RPMI8226 (cell line): ENCODE data around the gene CYP19A1.

Source experiments
- DNase-seq: peaks from one replicate; pipeline ENCODE4 v3.0.0-alpha.2; 2015

CYP19A1 gene

DNA sequence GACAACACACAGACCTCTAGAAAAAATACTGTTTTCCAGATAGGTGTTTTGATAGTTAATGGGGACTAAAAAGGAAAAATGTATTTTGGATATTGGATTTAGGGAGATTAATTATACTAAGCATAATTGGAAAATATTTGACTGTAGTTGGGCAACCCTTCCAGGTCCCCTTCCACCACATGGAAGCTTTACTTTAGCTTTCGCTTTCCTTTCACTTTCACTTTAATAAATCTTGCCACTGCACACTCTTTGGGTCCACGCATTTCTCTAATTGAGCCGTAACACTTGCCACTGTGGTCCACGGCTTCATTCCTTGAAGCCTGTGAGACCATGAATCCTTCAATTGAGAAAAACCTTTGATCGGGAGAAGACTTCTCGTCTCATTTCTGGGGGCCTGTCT lies 18.6 kb upstream of the CYP19A1 start:
- DNase-seq = peak; percentile 37

DNA sequence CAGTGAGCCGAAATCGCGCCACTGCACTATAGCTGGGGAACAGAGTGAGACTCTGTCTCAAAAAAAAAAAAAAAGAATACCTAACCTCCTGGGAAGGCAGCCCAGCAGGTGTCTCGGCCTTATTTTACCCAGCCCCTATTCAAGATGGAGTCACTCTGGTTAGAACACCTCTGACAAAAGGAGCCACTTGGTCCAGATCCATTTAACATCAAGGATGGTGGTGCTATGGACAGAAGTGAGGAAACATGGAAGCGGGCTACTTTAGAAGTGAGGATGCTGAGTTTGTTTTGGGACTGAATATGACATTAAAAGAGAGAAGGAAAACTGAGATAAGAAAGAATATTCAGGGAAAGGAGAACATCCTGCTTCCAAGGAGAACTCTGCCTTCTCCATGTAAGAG lies 17.8 kb upstream of the CYP19A1 start:
- no peak for DNase-seq

DNA sequence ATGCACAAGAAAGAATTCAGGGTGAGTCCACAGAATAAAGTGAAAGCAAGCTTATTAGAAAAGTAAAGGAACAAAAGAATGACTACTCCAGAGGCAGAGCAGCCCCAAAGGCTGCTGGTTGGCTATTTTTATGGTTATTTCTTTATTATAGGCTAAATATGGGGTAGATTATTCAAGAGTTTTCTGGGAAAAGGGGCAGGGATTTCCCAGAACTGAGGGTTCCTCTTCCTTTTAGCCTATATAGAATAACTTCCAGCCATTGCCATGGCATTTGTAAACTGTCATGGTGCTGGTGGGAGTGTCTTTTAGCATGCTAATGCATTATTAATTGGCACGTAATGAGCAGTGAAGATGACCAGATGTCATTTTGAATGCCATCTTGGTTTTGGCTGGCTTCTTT lies 16.7 kb upstream of the CYP19A1 start:
- DNase-seq = no peak

DNA sequence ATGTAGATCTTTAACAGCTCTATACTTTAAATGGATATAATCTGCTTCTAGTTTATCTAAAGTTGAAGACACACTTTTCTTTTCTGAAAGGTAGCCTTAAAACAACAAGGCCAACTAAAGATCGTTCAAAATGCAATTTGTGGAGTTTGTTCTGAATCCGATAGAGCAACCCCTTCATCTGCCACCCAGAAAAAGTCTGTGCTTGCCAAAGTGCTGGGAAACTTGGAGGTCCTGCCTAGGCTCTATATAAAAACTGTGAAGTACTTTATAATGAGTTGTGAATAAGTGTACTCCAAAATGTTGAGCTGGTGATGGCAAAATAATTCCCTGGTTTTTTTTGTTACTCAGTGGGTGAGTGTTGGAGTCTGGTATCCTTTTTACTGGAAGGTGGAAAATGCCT lies 15.6 kb upstream of the CYP19A1 start:
- DNase-seq = no peak

DNA sequence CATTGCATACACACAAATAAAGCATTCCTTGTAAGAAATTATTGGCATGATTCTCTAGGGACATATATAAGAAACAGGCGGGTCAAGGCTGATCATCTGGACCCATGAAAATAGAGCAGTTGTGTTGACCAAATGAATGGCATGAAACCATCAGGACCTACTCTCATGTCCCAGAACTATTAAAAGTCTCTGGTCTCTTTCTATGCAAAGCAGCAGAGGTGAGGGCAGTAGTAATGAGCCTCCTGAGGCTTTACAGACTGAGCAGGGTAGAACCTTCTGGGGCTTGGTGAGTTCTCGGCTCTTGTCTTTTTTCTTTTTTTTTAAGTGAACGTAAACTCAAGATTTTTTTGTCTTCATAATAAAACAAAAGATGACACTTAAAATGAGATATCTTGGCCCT lies 12.3 kb upstream of the CYP19A1 start:
- DNase-seq = no peak

DNA sequence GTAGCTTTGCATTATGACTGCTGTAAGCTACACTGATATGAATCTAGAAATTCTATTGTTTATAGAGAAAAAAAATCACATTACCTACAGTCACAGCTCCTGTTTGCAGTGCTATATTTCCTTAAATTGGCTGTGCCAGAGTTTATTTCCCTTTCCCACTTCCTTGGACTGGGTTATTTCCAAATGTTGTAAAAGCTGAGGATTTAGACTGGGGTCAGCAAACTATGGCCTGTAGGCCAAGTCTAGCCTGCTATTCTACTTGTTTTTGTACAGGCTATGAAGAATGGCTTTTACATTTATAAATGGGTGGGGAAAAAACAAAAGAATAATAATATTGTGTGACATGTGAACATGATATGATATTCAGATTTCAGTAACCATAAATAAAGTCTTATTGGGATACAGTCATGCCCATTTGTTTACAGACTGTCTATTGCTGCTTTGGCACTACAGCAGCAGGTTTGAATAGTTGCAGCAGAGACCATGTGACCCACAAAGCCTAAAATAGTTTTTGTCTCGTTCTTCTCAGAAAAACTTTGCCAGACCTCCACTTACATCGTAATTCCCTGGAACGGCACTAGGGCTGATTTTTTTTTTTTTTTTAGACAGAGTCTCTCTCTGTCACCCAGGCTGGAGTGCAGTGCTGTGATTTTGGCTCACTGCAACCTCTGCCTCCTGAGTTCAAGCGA lies 10.9 kb upstream of the CYP19A1 start:
- no peak for DNase-seq

DNA sequence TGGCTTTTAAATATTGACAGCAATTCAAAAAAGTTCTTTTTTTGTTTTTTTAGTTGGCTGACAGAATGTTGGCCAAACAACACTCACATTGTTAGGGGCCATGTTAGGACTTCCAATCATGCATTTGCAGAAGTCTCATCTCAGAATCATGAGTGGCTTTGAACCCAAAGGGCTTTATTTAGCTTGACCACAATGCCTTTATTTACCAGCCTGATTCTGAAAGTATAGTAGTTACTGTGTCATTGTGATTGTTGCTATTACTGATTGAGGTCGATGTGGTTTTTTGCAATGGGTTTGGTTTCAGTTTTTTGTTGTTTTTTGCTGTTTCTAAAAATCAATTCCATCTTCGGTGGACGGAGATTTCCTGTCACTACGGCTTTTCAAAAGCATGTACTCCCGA lies 10.3 kb upstream of the CYP19A1 start:
- DNase-seq = no peak

DNA sequence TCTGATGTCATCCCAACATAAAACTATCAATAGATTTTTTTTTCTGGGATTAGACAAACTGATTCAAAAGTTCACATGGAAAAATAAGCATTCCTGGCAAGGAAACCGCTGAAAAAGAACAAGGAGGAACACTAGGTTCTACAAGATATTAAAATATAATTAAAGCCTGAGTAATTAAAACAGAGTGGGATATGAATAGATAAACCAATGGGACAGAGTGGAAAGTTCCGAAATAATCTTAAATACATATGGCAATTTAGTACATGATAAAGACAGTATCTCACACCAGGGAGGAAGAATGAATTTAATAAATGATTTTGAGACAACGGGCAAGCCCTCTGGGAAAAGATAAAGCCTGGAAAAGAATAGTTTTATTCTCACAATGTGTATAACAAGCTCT lies 7.7 kb upstream of the CYP19A1 start:
- DNase-seq = no peak

DNA sequence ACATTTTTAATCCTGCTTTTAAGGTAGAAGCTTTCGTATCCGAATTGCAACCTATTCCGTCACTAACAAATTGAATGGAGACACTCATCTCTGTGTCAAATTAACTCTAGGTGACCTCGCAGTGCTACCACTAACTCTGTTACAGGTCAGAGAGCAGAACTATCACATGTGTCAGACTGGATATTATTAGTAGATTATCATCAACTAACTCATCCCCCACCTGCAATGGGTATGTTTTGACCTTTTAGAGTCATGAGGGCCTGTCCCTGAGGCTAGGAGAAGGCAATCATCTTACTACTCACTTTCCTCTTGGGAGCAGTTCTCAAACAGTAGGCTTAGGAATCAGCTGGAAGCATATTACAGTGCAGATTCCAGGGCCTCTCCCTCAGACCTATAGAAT lies 5.1 kb upstream of the CYP19A1 start:
- no peak for DNase-seq

DNA sequence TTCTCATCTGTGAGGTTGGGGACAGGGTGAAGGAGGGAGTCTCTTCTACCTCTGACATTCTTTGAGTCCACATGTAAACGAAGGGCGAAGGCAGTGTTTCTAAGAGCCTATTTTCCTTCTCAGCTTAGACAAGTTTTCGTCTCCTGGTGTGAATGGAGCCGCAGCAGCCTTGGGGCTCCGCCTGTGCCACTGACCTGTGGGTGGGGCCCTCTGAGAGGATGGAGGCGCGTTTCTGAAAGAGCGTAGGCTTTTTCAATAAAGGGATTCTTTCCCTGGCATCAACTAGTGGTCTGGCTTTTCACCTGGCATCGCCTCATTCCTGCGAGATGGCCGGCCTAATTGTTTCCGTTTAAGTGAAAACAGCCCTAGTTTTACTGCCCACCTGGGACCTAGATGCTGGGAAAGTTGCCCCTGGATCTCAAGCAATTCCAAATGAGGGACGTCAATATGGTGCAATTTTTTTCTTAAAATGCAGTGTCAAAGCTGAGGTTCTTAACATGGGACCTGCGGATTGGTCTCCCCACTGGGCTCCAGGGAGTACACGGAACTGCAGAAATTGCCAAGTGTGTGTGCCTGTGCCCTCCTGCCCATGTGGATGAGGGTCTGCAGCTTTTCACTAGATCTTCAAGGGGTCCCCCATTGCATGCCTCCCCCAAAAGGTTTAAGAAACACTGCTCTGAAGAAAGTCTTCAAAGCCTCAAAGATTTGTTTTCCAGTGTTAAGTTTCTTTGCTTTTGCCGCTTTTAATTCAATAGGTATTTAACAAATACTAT lies 4.0 kb upstream of the CYP19A1 start:
- DNase-seq = no peak

DNA sequence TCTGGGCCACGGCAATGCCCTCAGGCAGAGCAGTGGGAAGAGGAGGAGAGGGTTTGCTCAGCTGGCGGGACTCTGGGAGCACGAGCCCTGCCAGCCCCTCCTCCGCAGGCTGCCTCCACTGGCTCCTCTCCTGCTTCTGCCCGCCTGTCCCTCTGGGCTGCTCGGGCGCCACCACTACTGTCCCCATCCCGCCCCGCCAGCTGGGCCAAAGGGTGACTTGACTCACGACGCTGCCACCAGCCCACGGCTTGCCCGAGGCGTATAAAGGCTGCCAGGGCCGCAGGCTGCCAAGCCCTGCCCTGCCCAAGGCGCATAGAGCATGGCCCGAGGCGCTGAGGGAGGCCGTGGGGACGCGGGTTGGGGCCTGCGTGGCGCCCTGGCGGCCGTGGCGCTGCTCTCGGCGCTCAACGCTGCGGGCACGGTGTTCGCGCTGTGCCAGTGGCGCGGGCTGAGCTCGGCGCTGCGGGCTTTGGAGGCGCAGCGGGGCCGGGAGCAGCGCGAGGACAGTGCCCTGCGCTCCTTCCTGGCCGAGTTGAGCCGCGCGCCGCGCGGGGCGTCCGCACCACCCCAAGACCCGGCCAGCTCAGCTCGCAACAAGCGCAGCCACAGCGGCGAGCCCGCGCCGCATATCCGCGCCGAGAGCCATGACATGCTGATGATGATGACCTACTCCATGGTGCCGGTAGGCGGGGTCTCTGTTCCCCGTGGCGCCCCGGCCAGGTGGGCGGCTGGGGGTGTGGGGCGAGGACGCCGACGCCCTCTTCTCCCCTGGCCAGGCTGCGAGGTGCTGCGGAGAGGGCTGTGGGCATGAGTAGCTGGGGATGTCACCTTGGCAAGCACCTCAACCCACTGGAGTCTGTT lies 3.2 kb upstream of the CYP19A1 start, which contains the start of gene GLDN:
GLDN (plus strand) TSS at position 290 of the 861 bp plus-strand sequence; CDS start at position 320, 30 bp downstream.
- DNase-seq = no peak

DNA sequence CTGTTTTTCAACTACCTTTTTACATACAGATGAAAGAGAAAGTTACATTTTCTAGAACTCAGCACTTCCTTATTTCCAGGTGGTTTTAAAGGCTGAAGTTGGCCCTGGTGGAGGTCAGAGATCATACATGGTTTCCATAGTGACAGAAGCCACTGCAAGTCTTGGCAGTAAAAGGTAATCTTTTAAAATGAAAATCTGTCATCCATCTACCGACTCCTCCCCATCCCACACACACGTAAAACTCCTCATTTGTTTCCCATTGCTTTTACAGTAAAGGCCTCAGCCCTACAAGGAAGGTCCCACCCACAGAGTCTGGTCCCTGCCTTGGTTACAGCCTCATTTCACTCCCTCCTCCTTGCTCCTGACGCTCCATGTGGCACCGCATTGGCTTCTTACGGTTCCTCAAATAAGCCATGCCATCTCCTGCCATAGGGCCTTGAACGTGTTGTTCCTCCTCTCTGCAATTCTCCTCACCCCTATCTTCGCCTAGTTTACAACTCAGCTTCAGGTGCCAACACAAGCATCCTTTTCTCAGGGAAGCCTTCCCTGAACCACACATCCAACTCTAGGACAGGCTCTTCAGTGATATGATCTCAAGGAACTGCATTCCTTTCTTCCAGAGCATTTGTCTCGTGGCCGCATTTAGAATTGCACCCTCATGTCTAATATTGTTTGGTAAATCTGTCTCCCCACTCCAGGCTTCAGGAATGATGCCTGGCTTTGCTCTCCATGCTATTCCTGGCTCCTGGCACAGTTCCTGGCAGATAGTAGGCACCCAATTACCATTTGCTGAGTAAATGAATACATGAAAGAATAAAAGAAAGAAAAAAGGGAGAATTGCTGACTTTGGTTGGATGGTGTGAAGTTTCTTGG lies 2.6 kb downstream of the CYP19A1 start:
- DNase-seq = peak; percentile 70

DNA sequence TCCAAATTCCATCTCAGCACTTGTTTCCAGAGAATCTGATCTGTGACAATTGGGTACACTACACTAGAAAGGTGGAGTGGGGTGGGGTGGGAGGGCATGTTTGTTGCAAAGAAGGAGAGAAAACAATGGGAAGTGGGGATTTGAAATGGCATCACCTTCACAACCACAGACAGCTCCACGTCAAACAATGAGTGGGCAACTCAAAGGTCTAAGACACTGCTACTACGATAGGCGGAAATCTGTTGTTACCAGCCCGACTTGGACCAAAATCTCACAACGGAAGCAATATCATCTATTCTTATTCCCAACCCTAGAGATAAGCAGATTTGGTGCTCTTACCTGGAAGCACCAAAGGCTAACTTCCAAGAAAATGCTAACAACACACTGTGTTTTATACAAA lies 3.3 kb downstream of the CYP19A1 start:
- DNase-seq = no peak

DNA sequence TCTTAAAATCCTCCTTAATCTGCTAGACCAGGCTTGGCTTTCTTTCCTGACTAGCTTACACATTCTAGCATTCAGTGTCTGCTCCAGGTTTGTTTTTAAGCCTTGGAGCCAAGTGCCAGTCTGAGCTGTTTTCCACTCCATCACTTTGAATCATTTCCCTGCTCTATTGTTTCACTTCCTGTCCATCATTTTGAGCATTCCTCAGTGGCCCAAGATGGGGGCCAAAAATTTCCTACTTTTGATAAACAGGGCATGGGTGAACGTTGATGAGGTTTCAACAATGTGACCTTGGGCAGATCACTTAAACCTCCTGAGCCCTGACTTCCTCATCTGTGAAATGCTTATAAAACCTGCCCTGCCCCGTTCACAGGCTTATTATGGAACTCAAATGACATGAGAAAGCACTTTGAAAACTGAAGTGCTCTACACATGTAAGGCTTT lies 4.4 kb downstream of the CYP19A1 start:
- DNase-seq = peak; percentile 29

DNA sequence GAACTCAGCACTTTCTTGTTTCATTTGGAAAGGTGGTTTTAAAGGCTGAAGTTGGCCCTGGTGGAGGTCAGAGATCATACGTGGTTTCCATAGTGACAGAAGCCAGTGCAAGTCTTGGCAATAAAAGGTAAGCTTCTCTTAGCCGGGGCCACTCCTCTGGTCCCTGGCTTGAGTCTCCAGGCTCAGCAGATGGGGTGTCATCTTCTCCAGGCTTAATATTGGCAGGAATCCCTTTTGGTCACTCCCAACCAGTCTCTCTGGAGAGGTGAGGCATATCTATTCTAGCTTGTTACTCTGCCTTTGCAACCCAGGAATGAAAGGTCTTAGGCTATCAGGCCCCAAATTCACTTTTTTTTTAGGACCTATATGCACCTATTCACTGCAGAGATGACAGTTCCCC lies 4.8 kb downstream of the CYP19A1 start:
- DNase-seq = no peak

DNA sequence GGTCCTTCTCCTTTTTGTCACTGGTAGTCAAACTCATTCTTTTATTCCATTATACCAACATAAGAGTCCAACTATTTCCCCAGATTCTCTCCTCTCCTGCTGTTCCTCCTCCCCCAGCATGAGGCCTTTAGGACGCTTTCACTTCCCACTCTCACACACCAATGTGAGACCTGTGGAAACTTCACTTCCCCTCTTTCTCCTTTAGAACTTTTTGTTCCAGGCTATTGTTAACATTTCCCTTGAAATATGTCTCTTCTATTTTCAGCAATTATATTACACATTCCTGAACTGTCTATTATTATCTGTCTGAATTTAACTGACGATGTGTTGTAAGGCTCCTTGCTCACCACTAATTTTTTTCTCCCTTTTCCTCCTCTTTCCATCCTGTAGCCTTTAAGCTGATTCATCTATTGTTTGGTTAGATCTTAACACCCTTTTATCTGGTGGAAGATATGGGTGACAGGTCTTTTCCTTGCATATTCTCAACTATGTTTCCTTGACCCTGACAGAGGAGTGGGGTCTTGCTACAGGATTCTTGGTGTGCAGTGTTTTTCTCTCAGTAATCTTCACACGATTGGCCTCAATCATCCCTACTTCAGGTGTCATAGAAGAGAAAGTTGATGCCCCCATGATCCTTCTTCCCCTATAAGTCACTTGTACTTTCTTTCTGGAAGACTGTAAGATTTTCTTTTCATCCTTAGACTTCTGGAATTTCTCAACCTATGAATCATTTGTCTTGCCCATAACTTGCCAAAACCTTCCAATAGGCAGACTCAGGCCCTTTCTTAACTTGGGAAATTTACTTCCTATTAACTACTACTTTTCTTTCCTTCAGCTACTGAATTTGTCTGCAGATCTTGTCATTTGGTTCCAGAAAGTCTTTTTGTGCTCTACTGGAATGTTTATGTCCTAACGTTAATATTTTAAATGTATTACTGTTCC lies 5.9 kb downstream of the CYP19A1 start:
- no peak for DNase-seq

DNA sequence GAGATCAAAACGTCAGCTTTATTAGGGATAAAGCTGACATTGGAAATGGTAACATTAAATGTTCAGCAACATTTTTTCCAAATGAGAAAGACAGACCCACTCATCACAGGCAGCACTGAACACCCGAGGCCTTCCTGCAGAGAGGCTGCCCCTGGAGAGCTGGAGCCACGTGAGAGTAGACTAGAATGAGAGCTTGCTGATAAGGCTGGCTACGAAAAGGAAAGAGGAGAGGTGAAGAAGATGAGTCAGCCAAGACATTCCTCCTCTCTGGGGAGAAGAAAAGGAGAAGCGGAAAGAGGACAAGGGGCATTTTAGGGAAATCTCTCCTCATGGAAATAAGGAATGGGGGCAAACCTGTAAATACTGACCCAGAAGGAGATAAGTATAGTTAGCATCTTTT lies 7.3 kb downstream of the CYP19A1 start:
- DNase-seq = no peak

DNA sequence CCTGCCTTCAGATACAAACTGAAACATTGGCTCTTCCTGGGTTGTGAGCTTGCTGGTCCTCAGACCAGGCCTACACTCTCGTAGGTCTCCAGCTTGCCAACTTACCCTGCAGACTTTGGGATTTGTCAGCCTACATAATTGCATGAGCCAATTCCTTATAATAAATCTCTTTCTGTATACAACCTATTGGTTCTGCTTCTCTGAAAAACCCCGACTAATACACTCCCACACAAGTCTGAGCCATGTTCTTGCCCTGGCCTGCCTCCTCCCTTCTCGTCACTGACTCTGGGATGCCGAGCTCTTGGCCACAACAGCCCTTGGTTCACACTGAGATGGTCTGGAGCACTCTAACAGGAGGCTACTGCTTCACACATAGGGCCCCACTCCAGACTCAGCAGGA lies 9.5 kb downstream of the CYP19A1 start:
- no peak for DNase-seq

DNA sequence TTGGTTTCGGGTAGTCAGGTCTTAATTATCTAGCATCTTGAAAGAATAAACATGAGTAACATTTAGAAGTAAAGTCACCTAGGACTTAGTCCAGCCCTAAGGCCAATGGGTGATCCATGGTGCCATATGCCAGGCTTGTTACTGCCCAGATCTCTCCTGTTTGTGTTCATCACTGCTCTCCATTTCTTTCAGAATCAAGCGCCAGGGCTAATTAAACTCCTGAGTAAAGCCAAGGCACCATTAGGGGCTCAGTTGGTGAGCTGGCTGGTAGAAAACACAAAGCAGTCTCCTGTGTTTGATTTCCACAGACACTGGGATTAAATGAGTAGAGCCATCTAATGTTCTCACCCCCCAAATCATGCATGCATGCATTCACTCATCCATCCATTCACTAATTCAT lies 11.3 kb downstream of the CYP19A1 start:
- no peak for DNase-seq

DNA sequence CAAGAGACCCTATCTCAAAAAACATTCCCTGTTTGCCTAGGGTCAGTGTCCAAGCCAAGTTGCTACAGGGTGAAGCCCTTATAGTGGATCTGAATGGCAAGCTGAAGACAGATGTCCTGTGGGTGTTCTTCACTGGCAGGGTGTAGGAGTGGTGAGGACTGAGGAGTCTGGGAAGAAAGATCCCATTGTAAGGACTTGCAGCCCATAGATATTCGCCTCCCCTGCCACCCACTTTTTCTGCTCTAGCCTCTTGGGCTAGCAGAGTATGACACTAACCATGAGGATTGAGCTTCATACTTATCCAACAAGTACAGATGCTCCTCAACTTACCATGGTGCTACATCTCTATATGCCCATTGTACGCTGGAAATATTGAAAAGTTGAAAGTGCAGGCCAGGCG lies 13.2 kb downstream of the CYP19A1 start:
- no peak for DNase-seq

DNA sequence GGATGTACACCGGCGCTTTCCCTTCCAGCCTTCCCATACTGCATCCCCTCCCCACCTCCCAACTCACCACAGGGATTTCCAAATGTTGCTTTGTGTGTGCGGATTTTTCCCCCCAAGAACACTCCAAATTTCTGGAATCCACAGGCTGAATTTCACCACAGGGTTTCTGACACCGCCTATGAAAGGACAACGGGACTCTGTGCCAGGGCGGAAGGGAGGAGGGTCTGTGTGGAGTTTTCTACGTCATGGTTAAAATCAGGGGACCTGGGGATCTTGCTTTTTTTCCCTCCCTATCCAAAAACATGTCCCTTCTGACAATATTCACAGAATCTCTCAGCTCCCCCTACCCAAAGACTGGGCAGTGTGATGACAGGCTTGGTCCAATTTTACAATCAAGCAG lies 14.6 kb downstream of the CYP19A1 start:
- no peak for DNase-seq
